Stimulated activated naive CD8-positive, alpha-beta T cell treated with anti-CD3 and anti-CD28 coated beads, Interleukin-15, amount 100 ng/mL, for 72 hours (primary cell): ENCODE measurements around the gene MAGEA8.
"Not testable (repeated sequence)": the region's sequence is repeated elsewhere in the genome, so short reads cannot be mapped to it uniquely, and the experiment has no call there.

Experiments
- ATAC-seq: fragments of 150-1000 bp; cut with Tn5 transposase; 2 replicates; pipeline ENCODE4 v1.10.0; 2021; ENCODE audit warnings: mild to moderate bottlenecking, moderate library complexity
- DNase-seq, 2 donors: peaks; one replicate each; pipeline ENCODE4 v3.0.0; 2021 to 2022
- H3K27ac Mint-ChIP-seq, 2 donors: one replicate each; pipeline ENCODE4 v1.8.0; 2022; ENCODE audit warnings: mild to moderate bottlenecking in 2 of 2, mixed read lengths in 2 of 2, moderate library complexity in 2 of 2
- H3K27me3 Mint-ChIP-seq: one replicate; pipeline ENCODE4 v1.8.0; 2022; ENCODE audit warnings: mixed read lengths
- H3K4me1 Mint-ChIP-seq: one replicate; pipeline ENCODE4 v1.8.0; 2022; ENCODE audit warnings: mild to moderate bottlenecking, mixed read lengths
- H3K4me3 Mint-ChIP-seq, 2 donors: one replicate each; pipeline ENCODE4 v1.8.0; 2022; ENCODE audit warnings: mild to moderate bottlenecking in 2 of 2, mixed read lengths in 2 of 2, moderate library complexity in 1 of 2
- H3K9me3 Mint-ChIP-seq, 2 donors: one replicate each; pipeline ENCODE4 v1.8.0; 2022; ENCODE audit warnings: mixed read lengths in 2 of 2

Gene MAGEA8

DNA sequence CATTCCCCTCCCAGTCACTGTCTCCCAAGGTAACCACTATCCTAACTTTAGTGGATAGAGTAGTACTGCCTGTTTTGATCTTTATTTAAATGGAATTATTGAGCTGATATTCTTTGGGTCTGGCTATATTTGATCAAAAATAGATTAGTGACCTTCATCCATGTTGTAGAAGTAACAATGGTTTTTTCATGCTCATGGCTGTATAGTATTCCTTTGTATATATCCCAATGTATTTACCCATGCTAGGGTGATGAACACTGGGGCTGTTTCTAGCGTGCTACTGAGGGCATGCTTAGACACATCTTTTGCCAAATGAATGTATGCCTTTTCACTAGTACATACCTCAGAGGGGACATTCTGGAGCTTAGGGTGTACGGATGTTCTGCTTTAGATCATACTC lies 10.1 kb upstream of the MAGEA8 start:
- ATAC-seq (no peak), DNase-seq (no peak)
- Mint-ChIP-seq H3K4me3 (no peak overlapping the region), H3K9me3 (no peaks in the 10 kb centered on the region), H3K27me3 (no peaks in the 10 kb centered on the region), H3K4me1 (peaks cover 7% of the 10 kb centered on the region), H3K27ac (no peak overlapping the region)

DNA sequence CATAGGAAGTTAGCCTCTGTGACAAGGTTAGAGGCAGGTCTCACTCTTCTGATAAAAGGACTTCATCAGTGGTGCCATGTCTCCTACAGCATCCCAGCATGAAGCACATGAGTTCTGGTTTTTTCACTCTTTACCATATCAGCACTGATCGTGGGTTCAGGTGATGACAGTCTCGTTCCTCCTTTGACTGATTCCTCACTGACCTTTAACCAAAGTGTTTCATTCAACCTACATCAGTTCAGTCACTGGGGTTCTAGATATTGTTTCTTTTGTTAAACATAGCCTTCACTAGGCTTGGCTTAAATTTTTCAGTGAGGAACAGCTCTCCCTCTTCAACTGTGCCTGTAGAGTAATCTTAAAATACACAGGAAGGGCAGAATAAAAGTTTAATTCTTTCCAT lies 9.6 kb upstream of the MAGEA8 start:
- no peak for DNase-seq
- Mint-ChIP-seq H3K4me1 (peaks cover 7% of the 10 kb centered on the region), H3K27me3 (no peaks in the 10 kb centered on the region), H3K27ac (no peak overlapping the region), H3K4me3 (no peak overlapping the region), H3K9me3 (no peaks in the 10 kb centered on the region)
- ATAC-seq: no peak

GRCh38 chrX:149871940-149872339 lies 9.0 kb upstream of the MAGEA8 start:
- H3K27me3 Mint-ChIP-seq: no peaks in the 10 kb centered on the region
- H3K9me3 Mint-ChIP-seq: no peaks in the 10 kb centered on the region
- no peak overlapping the region for H3K4me3 Mint-ChIP-seq
- peak; percentile 57 to 73 for DNase-seq
- ATAC-seq: peak; percentile 100
- peaks cover 7% of the 10 kb centered on the region for H3K4me1 Mint-ChIP-seq
- H3K27ac Mint-ChIP-seq: no peak overlapping the region

DNA sequence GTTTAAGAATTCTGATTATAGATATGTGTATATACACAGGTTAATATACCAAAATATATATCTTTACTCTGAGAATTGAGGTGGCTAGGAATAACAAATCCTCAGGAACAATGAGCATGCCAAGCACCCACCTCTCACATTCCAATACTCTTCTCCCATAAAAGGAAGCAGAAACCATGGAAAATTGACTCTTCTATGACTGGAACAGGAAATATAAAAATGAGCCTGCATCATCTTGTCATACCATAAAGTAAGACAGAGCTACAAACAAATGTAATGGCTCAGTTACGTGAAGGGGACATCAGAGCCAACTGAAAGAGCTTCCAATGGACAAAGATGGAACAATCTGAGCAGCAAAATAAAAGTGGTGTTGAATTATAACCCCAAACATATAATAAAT lies 3.8 kb upstream of the MAGEA8 start:
- no peak for ATAC-seq
- Mint-ChIP-seq H3K27ac (no peak overlapping the region), H3K9me3 (no peaks in the 10 kb centered on the region)

DNA sequence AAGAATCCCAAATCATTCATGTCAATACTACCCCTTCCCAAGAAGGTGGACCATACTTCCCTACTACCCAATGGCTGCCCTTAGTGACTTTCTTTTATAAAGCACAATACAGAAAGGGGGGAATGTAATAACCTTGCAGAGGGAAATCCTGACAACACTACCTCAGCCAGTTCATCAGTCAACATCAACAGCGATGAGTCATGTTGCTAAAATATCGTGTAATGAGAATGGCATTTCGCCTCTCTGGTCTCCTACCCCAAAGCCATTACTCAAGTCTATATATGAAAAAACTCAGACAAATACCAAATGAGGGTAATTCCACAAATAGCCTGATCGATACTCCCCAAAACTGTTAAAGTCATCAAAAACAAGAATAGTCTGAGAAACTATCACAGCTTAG lies 3.3 kb upstream of the MAGEA8 start:
- Mint-ChIP-seq H3K27me3 (no peaks in the 10 kb centered on the region), H3K4me3 (no peak overlapping the region), H3K4me1 (no peaks in the 10 kb centered on the region), H3K27ac (no peak overlapping the region), H3K9me3 (no peaks in the 10 kb centered on the region)
- ATAC-seq: no peak
- DNase-seq: no peak

More for the DNA sequence above, 3.8 kb upstream of the MAGEA8 start:
- Mint-ChIP-seq H3K27me3 (no peaks in the 10 kb centered on the region), H3K4me3 (no peak overlapping the region), H3K4me1 (peaks cover 1% of the 10 kb centered on the region)
- DNase-seq: no peak

DNA sequence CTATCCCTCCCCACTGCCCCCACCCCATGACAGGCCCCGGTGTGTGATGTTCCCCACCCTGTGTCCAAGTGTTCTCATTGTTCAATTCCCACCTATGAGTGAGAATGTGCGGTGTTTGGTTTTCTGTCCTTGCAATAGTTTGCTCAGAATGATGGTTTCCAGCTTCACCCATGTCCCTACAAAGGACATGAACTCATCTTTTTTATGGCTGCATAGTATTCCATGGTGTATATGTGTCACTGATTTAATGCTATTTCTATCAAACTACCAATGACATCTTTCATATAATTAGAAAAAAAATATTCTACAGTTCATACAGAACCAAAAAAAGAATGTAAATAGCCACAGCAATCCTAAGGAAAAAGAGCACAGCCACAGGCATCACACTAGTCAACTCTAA lies 9.8 kb downstream of the MAGEA8 start:
- DNase-seq, H3K4me1 Mint-ChIP-seq, H3K9me3 Mint-ChIP-seq, H3K4me3 Mint-ChIP-seq, H3K27ac Mint-ChIP-seq, ATAC-seq, H3K27me3 Mint-ChIP-seq: not testable (repeated sequence)

GRCh38 chrX:149898554-149898953 lies 17.6 kb downstream of the MAGEA8 start:
- Mint-ChIP-seq H3K9me3 (peaks cover 6 to 9% of the 10 kb centered on the region in 2 donors), H3K27me3 (peaks cover 8% of the 10 kb centered on the region), H3K4me1 (peaks cover 10% of the 10 kb centered on the region), H3K27ac (peak overlapping the region in 1 of 2 donors; percentile 58), H3K4me3 (peak overlapping the region in 1 of 2 donors; percentile 42)
- ATAC-seq: peak; percentile 96
- DNase-seq: peak in 1 of 2 donors; percentile 38

GRCh38 chrX:149903889-149904748 lies 23.1 kb downstream of the MAGEA8 start:
- DNase-seq: no peak
- H3K4me3 Mint-ChIP-seq: peak overlapping the region; percentile 61 to 70
- no peak overlapping the region for H3K27ac Mint-ChIP-seq
- H3K9me3 Mint-ChIP-seq: peaks cover 0 to 8% of the 10 kb centered on the region in 2 donors
- peak; percentile 89 for ATAC-seq
- H3K27me3 Mint-ChIP-seq: peaks cover under 1% of the 10 kb centered on the region
- H3K4me1 Mint-ChIP-seq: peaks cover 12% of the 10 kb centered on the region

DNA sequence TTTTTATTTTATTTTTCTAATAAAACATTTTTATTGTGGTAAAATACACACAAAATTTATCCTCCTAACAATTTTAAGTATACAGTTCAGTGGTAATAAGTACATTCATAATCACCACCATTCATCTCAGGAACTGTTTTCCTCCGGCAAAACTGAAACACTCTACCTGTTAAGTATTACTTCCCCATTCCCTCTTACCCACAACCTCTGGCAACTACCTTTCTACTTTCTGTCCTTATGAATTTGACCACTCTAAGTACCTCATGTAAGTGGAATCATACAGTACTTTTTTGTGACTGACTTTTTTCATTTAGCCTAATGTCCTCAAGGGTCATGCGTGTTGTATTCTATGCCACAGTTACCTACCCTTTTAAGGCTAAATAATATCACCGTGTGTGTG lies 27.3 kb downstream of the MAGEA8 start:
- H3K27me3 Mint-ChIP-seq: no peaks in the 10 kb centered on the region
- H3K4me1 Mint-ChIP-seq: peaks cover 11% of the 10 kb centered on the region
- H3K27ac Mint-ChIP-seq: no peak overlapping the region
- no peak for ATAC-seq
- no peak overlapping the region for H3K4me3 Mint-ChIP-seq
- no peak for DNase-seq
- H3K9me3 Mint-ChIP-seq: peaks cover 0 to 7% of the 10 kb centered on the region in 2 donors

- Mint-ChIP-seq H3K4me1 (peaks cover 11% of the 10 kb centered on the region), H3K9me3 (peaks cover 1 to 7% of the 10 kb centered on the region in 2 donors), H3K27me3 (no peaks in the 10 kb centered on the region), H3K4me3 (no peak overlapping the region), H3K27ac (no peak overlapping the region)
- no peak for ATAC-seq
- no peak for DNase-seq
Measured at GRCh38 chrX:149908727-149909126, 27.7 kb downstream of the MAGEA8 start.

GRCh38 chrX:149909324-149910177 lies 28.6 kb downstream of the MAGEA8 start:
- no peak overlapping the region for H3K27ac Mint-ChIP-seq
- H3K27me3 Mint-ChIP-seq: no peaks in the 10 kb centered on the region
- no peak overlapping the region for H3K4me3 Mint-ChIP-seq
- DNase-seq: no peak
- ATAC-seq: peak; percentile 93
- peaks cover 3% of the 10 kb centered on the region for H3K4me1 Mint-ChIP-seq
- H3K9me3 Mint-ChIP-seq: peaks cover 7% of the 10 kb centered on the region in 2 donors

DNA sequence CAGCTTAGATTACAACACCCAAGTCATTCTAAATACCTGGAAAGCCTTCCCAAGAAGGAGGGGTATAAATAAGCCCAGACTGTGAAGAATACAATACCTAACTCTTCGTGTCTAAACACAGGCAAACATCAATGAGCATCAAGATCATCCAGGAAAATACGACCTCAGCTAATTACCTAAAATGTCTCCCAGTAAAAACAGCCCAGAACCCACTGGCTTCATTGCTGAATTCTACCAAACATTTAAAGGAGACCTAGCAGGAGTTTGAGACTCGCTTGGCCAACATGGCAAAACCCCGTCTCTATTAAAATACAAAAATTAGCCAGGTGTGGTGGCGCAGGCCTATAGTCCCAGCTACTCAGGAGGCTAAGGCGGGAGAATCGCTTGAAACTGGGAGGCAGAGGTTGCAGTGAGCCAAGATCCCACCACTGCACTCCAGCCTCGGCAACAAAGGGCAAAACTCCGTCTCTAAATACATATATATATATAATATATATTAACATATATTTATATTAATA lies 29.3 kb downstream of the MAGEA8 start:
- no peak for DNase-seq
- Mint-ChIP-seq H3K9me3 (peaks cover 7% of the 10 kb centered on the region in 2 donors), H3K27ac (no peak overlapping the region), H3K4me1 (peaks cover 2% of the 10 kb centered on the region), H3K4me3 (no peak overlapping the region), H3K27me3 (no peaks in the 10 kb centered on the region)
- ATAC-seq: no peak

DNA sequence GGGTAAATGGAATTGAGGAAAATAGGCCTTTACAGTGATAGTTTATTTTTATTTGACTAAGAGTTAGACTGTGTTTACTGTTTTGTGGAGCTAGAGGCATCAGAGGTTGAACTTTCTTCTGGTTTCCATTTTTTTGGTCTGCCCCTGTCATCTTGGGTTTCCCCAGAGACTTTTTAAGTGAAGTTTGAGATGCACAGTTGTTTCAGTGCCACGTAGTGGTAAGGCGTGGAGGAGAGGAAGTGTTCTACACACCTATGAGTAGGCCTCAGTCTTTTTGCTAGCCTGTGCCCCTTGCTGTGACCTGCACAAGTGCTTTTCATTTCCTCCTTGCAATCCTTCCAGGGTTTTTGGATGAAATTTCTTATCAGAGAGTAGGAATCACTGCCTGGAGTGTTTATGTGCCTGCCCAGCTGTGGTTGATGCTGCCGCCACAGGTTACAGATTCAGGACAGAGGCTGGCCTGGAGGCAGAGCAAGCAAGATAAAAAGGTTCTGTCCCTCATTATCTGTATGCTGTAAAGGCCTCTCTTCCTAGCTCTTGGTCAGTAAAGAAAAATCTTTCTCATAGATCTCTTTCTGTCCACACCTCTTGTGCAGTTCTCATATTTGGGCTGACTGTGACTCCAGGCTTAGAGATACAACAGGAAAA lies 35.9 kb downstream of the MAGEA8 start:
- Mint-ChIP-seq H3K4me3 (no peak overlapping the region), H3K4me1 (peaks cover 12% of the 10 kb centered on the region), H3K27me3 (no peaks in the 10 kb centered on the region), H3K9me3 (peaks cover 0 to 7% of the 10 kb centered on the region in 2 donors), H3K27ac (peak overlapping the region; percentile 27 to 61)
- DNase-seq (peak in 1 of 2 donors; percentile 51), ATAC-seq (peak; percentile 99)

DNA sequence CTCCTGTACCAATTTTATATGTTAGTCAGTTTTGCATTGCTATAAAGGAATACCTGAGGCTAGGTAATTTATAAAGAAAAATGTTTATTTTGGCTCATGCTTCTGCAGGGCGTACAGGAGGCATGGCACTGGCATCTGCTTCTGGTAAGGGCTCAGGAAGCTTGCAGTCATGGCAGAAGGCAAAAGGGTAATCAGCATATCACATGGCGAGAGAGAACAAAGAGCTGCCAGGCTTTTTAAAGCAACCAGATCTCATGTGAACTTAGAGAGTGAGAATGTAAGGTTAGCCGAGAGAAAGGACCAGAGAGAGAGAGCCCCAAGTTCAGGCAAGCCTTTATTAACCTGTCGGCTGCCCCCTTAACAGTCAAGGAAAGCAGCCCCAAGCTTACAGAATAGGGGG lies 42.9 kb downstream of the MAGEA8 start:
- not testable (repeated sequence) for H3K27me3 Mint-ChIP-seq, DNase-seq, H3K4me1 Mint-ChIP-seq, H3K27ac Mint-ChIP-seq, ATAC-seq, H3K9me3 Mint-ChIP-seq, H3K4me3 Mint-ChIP-seq

DNA sequence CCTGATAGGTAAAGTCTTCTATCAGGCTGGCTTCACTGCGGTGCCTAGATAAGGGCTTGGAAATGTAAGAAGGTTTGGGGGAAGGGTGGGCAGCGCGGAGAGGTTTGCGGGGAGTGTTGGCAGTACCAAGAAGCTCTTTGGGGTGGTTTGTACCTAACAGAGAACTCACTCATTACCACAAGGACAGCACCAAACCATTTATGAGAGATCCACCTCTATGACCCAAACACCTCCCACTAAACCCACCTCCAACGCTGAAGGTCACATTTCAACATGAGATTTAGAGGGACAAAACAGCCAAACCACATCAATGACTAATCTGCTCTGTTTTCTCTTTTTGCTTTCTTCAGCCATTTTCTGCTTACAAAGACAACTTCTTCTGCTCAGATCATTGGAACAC lies 43.5 kb downstream of the MAGEA8 start:
- DNase-seq, H3K4me3 Mint-ChIP-seq, H3K9me3 Mint-ChIP-seq, H3K27me3 Mint-ChIP-seq, H3K4me1 Mint-ChIP-seq, H3K27ac Mint-ChIP-seq: not testable (repeated sequence)
- peak; percentile 11 for ATAC-seq
